ENCODE measurements around the gene LRRIQ1.

The LRRIQ1 gene

DNA sequence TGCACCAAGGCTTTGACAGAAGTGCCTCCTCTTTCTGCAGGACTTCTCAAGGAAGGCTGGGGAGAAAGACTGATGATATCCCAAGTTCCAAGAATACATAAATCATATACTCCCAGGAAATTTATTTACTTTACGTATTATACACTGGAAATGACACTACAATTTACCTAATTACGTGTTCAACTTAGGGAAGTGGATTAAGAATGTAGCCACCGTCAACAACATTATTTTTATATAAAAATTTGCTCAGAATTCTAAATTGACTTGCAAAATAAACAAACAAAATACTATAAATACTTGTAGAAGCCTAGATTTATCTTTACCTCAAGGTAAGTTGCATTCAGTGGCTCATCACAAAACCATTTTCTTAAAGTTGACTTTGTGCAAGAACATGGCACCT is 19.0 kb upstream of the LRRIQ1 start:
- Histone ChIP-seq H3K9me3 (ENCODE audit: insufficient read depth, low read length) (no peaks in the 10 kb centered on the region), H3K27me3 (ENCODE audit: insufficient read depth, insufficient read length) (no peaks in the 10 kb centered on the region), H3K36me3 (ENCODE audit: insufficient read depth, insufficient read length, low read length) (no peaks in the 10 kb centered on the region), H3K4me3 (ENCODE audit: insufficient read length, low read depth) (no peak overlapping the region), H3K4me1 (ENCODE audit: insufficient read depth, insufficient read length) (no peaks in the 10 kb centered on the region), H3K9ac (ENCODE audit: insufficient read length, low read depth) (no peak overlapping the region)
- no peak for TF ChIP-seq SUZ12 (IDR thresholded peaks at IDR 0.05; ENCODE audit: extremely low read depth, insufficient read depth, insufficient read length)
- no peak for TF ChIP-seq ZNF274 (IDR thresholded peaks at IDR 0.05; ENCODE audit: low read depth, low read length)
- no peak for TF ChIP-seq YY1 (IDR thresholded peaks at IDR 0.05; ENCODE audit: insufficient read depth, insufficient read length)
- DNase-seq (ENCODE audit: low read depth, low spot score) = no peak

GRCh38 chr12:85017618-85018017 is 18.5 kb upstream of the LRRIQ1 start:
- no peak for TF ChIP-seq SUZ12 (IDR thresholded peaks at IDR 0.05; ENCODE audit: extremely low read depth, insufficient read depth, insufficient read length)
- no peak for TF ChIP-seq ZNF274 (IDR thresholded peaks at IDR 0.05; ENCODE audit: low read depth, low read length)
- no peak for TF ChIP-seq YY1 (IDR thresholded peaks at IDR 0.05; ENCODE audit: insufficient read depth, insufficient read length)
- Histone ChIP-seq H3K36me3 (ENCODE audit: insufficient read depth, insufficient read length, low read length) (no peaks in the 10 kb centered on the region), H3K4me3 (ENCODE audit: insufficient read length, low read depth) (no peak overlapping the region), H3K4me1 (ENCODE audit: insufficient read depth, insufficient read length) (no peaks in the 10 kb centered on the region), H3K9ac (ENCODE audit: insufficient read length, low read depth) (no peak overlapping the region), H3K27me3 (ENCODE audit: insufficient read depth, insufficient read length) (no peaks in the 10 kb centered on the region), H3K9me3 (ENCODE audit: insufficient read depth, low read length) (no peaks in the 10 kb centered on the region)
- no peak for DNase-seq (ENCODE audit: low read depth, low spot score)

DNA sequence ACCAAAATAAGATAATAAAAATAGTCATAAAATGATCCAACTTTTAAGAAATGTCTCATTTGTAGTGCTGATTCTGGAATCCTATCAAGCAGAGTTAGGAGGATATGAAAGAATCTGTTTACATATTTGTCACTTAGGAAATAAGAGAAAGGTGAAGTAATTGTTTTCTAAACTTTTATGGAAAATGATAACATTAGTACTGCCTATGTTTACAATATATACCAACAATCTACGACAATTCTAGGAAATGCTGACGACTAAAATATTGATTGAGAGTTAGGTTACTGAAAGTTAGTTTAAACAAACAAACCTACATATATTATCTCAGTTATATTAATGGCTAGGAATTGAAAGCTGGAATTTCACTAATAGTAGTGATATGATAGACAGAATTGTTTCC is 18.1 kb upstream of the LRRIQ1 start:
- Histone ChIP-seq H3K27me3 (ENCODE audit: insufficient read depth, insufficient read length) (no peaks in the 10 kb centered on the region), H3K4me1 (ENCODE audit: insufficient read depth, insufficient read length) (no peaks in the 10 kb centered on the region), H3K4me3 (ENCODE audit: insufficient read length, low read depth) (no peak overlapping the region), H3K9me3 (ENCODE audit: insufficient read depth, low read length) (no peaks in the 10 kb centered on the region), H3K36me3 (ENCODE audit: insufficient read depth, insufficient read length, low read length) (no peaks in the 10 kb centered on the region), H3K9ac (ENCODE audit: insufficient read length, low read depth) (no peak overlapping the region)
- DNase-seq (ENCODE audit: low read depth, low spot score) = no peak
- TF ChIP-seq SUZ12 (IDR thresholded peaks at IDR 0.05; ENCODE audit: extremely low read depth, insufficient read depth, insufficient read length) = no peak
- no peak for TF ChIP-seq ZNF274 (IDR thresholded peaks at IDR 0.05; ENCODE audit: low read depth, low read length)

DNA sequence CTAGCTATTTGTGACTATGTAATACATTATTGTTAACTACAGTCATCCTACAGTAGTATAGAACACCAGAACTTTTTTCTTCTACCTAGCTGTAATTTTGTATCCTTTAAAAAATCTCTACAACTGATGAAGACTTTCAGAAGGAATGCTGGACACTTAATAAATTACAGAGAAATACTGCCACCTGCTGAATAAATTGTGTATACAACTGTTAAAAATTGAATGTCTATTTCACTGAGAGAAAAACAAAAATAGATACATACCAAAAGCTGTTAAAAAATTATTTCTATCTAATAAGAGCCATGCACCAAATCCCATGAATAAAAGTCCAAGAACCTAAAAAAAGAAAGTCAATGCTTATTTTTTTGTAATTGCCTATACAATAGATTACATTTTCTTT is 6.7 kb upstream of the LRRIQ1 start:
- Histone ChIP-seq H3K27me3 (ENCODE audit: insufficient read depth, insufficient read length) (no peaks in the 10 kb centered on the region), H3K36me3 (ENCODE audit: insufficient read depth, insufficient read length, low read length) (no peaks in the 10 kb centered on the region), H3K9me3 (ENCODE audit: insufficient read depth, low read length) (no peaks in the 10 kb centered on the region), H3K4me3 (ENCODE audit: insufficient read length, low read depth) (no peak overlapping the region), H3K4me1 (ENCODE audit: insufficient read depth, insufficient read length) (no peaks in the 10 kb centered on the region), H3K9ac (ENCODE audit: insufficient read length, low read depth) (no peak overlapping the region)
- TF ChIP-seq YY1 (IDR thresholded peaks at IDR 0.05; ENCODE audit: insufficient read depth, insufficient read length) = no peak
- no peak for TF ChIP-seq ZNF274 (IDR thresholded peaks at IDR 0.05; ENCODE audit: low read depth, low read length)
- TF ChIP-seq SUZ12 (IDR thresholded peaks at IDR 0.05; ENCODE audit: extremely low read depth, insufficient read depth, insufficient read length) = no peak
- DNase-seq (ENCODE audit: low read depth, low spot score) = no peak

- TF ChIP-seq SUZ12 (IDR thresholded peaks at IDR 0.05; ENCODE audit: extremely low read depth, insufficient read depth, insufficient read length) (no peak), ZNF274 (IDR thresholded peaks at IDR 0.05; ENCODE audit: low read depth, low read length) (no peak), YY1 (IDR thresholded peaks at IDR 0.05; ENCODE audit: insufficient read depth, insufficient read length) (no peak)
- peak overlapping the region; percentile 80 for H3K4me3 ChIP-seq (ENCODE audit: insufficient read length, low read depth)
- DNase-seq (ENCODE audit: low read depth, low spot score) = no peak
- H3K36me3 ChIP-seq (ENCODE audit: insufficient read depth, insufficient read length, low read length) = no peaks in the 10 kb centered on the region
- peaks cover 2% of the 10 kb centered on the region for H3K27me3 ChIP-seq (ENCODE audit: insufficient read depth, insufficient read length)
- H3K9ac ChIP-seq (ENCODE audit: insufficient read length, low read depth) = no peak overlapping the region
- no peaks in the 10 kb centered on the region for H3K4me1 ChIP-seq (ENCODE audit: insufficient read depth, insufficient read length)
- no peaks in the 10 kb centered on the region for H3K9me3 ChIP-seq (ENCODE audit: insufficient read depth, low read length)
Measured at GRCh38 chr12:85036733-85037132, 582 bp downstream of the LRRIQ1 start.

- Histone ChIP-seq H3K9me3 (ENCODE audit: insufficient read depth, low read length) (no peaks in the 10 kb centered on the region), H3K36me3 (ENCODE audit: insufficient read depth, insufficient read length, low read length) (no peaks in the 10 kb centered on the region), H3K4me1 (ENCODE audit: insufficient read depth, insufficient read length) (no peaks in the 10 kb centered on the region), H3K27me3 (ENCODE audit: insufficient read depth, insufficient read length) (peaks cover 1% of the 10 kb centered on the region), H3K9ac (ENCODE audit: insufficient read length, low read depth) (no peak overlapping the region), H3K4me3 (ENCODE audit: insufficient read length, low read depth) (no peak overlapping the region)
- TF ChIP-seq SUZ12 (IDR thresholded peaks at IDR 0.05; ENCODE audit: extremely low read depth, insufficient read depth, insufficient read length) (no peak), ZNF274 (IDR thresholded peaks at IDR 0.05; ENCODE audit: low read depth, low read length) (no peak)
- DNase-seq (ENCODE audit: low read depth, low spot score) = no peak
Measured at GRCh38 chr12:85041395-85041794, 5.2 kb downstream of the LRRIQ1 start.

DNA sequence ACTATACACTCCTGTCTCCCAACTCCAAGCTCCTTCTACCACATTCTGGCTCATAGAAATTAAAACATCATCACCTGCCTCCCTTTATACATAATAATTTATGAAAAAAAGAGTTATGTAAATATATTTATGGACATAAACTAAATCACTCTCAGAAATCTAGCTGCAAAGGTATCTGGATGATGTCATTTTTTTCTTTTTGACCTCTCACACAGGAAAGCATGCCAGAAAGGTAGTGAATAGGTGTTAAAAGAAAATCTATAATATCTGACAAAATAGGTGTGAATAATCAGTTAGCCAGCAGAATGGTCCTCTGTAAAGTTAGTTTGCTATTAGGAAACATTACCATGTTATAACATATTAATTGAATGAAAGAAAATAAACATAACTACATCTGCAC is 7.7 kb downstream of the LRRIQ1 start:
- no peaks in the 10 kb centered on the region for H3K36me3 ChIP-seq (ENCODE audit: insufficient read depth, insufficient read length, low read length)
- H3K27me3 ChIP-seq (ENCODE audit: insufficient read depth, insufficient read length) = no peaks in the 10 kb centered on the region
- H3K9ac ChIP-seq (ENCODE audit: insufficient read length, low read depth) = no peak overlapping the region
- no peak for DNase-seq (ENCODE audit: low read depth, low spot score)
- no peaks in the 10 kb centered on the region for H3K9me3 ChIP-seq (ENCODE audit: insufficient read depth, low read length)
- H3K4me1 ChIP-seq (ENCODE audit: insufficient read depth, insufficient read length) = no peaks in the 10 kb centered on the region
- no peak for TF ChIP-seq SUZ12 (IDR thresholded peaks at IDR 0.05; ENCODE audit: extremely low read depth, insufficient read depth, insufficient read length)
- no peak for TF ChIP-seq ZNF274 (IDR thresholded peaks at IDR 0.05; ENCODE audit: low read depth, low read length)
- no peak for TF ChIP-seq YY1 (IDR thresholded peaks at IDR 0.05; ENCODE audit: insufficient read depth, insufficient read length)
- no peak overlapping the region for H3K4me3 ChIP-seq (ENCODE audit: insufficient read length, low read depth)

Measured in NT2/D1 (cell line).